Eye (tissue), 1 donor: ENCODE data around the gene NAP1L4.

Experiments used
- DNase-seq: peaks from one replicate; pipeline ENCODE4 v3.0.0-alpha.2; 2015

The NAP1L4 gene

DNA sequence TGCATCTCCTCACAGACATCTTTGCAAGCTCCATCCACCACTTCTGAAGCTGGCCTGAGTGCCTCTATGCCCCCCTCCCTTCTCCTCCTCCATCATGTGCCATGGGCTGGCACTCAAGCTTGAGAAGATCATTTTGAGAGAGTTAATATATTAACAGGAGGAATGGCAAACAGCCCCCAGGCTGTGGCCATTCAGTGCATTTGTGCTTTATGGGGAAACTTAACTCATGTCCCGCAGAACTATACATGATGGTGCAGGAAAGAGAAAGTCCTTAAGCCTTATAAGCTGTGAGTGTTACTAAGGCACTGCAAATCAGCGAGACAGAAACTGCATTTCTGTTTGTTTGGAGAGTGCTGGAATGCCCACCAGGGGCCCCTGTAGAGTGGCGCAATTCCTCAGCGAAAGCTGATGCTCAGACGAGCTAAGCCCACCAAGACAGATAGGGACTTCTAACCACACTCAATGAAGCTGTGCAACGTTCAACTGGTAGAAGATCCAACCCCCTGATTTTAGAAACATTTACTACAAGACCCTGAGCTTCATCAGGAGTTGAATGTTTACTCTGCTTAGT is 36.1 kb downstream of the NAP1L4 start:
- DNase-seq = no peak

DNA sequence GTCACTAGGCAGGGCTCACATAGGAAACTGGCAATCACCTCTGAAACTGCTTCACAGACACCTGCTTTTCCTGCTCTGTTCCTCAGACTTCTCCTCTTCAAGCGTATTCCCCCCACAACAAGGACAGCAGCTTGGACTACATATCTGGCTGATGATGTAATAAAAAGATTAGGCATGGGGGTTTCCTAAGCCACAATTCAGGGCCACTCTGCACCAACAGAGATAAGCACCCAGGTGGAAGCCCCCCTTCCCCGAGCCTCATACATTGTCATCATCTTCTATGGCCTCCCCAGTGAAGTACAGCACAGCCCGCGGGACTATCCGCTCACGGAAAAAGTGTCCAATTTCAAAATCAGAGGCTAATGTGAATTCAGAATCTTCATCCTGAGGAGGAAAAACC is 37.9 kb downstream of the NAP1L4 start:
- DNase-seq = no peak

DNA sequence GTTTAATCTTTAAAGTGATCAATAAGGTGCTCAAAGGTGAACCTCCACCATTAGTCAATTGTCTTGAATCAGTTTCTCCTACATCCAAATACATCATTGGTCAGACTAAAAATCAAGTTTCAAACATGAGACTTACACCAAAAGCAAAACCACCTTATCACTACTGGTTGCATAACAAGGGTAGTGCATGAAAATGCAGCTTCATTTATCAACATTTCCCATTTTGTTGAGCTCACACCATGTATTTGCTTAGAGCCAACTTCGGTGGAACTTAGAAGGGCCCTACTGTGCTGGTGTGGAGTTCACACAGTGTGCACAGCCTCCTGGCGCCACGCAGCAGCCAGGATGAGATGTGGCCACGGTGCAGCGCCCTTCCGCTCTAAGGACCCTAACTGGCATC is 39.8 kb downstream of the NAP1L4 start:
- DNase-seq = no peak

DNA sequence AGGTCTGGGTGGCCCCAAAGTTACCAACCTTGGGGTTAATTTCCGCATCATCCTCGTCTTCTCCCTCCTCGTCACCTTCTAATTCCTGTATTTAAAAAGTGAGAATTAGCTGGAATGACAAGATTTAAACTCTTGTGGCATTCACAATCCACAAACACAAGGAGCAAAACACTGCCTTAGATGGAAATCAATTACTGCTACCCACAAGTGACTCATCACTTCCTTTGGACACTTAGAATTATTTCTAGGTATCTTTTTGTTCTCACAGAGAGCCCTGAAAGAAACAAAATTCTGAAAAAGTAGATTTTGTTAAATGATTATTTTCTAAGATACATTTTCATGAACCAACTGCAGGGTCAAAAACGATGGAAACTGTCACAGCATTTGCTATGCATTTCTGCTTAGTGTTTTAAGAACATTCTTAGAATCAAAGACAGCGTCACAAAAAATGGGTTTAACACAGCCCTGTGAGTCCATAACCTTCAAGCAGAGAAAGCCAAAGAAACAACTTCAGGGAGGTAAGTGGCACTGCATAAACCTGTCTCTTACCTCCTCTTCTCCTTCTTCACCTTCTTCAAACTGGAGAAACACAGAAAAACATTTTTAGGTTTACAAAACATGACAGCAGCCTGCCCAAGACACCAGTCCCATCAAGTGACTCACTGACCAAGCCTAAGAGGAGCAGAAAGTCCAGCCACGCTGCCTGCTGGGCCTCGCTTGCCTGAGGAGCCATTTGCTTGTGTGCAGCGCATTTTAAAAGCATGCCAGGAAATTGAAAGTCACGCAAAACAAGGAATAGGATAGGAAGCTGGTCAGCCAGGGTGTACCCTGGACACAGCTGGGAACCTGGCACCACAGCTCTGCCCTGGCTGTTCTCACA is 40.7 kb downstream of the NAP1L4 start:
- no peak for DNase-seq

DNA sequence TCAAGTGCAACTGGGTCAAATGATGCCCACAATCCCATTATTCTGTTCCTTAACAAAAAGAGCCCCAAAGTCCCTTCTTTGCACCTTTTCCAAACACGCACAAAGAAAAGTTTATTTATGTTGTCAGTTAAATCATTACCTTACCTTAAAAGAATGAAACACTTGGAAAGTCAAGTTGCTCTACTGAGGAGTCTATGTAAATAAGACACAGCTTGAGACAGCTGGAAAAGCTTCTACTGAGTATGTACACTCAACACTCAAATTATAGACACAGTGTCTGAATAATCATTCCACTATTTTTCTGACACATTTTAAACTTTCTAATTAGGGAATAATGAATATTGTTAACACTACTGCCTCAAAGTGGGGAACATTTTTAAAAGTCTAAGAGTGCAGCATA is 41.3 kb downstream of the NAP1L4 start:
- DNase-seq = no peak

DNA sequence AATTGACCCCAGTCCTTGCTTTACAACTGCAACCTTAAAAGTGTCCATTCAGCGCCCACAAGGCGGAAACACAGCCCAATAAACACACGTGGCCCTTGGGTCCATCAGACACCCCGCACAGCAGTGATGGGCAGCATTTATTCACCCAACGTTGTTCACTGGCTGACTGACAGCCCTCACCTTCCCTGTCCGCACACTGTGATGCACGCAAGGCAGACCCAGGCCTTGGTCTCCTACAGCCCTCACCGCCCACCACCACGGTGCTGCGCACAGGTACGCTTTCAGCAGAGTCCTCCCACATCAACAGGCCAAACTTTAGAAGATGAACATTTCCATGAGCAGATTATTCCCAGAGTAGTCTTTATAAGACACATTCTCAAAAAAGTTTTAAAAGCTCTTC is 42.2 kb downstream of the NAP1L4 start:
- DNase-seq = no peak

DNA sequence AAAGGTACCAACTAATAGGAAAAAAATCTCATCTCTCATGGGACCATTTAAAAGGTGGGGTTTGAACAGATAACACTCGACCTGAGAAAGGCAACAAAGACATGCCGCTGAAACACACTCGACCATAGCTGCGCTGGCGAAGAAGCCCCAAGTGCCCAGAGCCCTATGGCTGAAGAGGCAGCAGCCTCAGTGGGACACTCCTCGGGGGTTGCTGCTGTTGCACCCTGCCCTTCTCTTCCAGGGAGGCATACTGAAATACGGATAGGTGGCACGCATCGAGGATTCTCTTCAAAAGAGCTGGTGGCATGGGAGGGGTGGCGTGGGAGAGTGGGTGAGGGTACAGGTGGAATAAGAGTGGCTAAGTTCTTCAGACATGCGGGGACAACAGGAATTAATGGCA is 44.4 kb downstream of the NAP1L4 start:
- no peak for DNase-seq

DNA sequence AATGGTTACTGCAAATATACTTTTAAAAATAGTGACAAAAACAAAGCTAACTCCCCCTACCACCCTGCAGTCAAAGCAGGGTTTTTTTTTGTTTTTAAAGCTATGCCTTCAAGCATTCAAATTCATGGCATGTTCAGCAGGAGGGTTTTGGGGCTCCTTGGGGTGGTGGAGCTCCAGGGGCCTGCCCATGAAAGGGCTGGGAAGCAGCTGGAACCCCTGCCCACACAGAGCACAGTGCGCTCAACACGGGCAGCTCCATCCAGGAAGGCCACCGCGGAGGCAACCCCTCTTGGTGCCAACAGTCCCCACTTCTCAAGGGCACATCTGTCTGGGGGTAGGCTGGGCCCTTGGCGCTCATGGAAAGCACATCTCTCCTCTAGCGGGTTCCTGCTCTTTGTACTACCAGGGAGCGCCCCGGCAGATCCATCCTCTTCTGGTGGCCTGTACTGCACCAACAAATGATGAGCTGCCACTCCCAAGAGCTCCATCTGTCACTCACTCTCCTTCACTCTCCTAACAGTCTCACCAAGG is 46.3 kb downstream of the NAP1L4 start:
- DNase-seq = peak; percentile 27

DNA sequence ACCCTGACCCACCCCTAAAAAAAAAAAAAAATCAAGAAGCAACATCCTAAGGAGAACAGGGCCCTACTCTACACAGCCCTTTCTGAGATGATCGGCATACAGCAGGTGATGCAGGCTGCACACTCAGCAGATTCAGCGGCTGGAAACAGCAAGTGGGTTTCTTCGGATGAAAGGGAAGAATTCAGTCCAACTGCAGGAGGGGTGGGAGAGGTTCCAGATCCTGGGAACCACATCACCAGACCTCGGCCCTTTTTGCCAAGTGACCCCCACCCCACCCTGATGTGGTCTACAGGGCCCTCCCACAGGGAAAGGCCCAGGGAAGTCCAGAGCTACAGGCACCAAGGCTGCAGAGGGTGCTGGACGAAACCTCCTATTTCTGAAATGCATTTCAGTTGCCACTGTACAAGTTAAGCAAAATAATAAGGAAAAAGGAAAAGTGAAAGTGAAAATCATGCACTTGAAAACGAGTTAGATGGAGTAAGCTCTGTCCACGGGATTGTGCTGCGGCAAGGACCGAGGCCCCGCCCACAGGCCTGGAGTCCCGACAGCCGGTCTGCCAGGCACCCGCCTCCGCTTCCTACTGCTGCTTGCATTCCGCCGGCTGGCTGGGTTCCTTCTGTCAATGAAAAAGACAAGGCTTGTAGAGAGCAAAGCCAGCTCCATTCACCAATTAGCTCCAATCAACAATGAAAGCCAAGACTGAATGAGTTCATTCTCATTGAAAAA is 46.9 kb downstream of the NAP1L4 start:
- DNase-seq = peak; percentile 84

DNA sequence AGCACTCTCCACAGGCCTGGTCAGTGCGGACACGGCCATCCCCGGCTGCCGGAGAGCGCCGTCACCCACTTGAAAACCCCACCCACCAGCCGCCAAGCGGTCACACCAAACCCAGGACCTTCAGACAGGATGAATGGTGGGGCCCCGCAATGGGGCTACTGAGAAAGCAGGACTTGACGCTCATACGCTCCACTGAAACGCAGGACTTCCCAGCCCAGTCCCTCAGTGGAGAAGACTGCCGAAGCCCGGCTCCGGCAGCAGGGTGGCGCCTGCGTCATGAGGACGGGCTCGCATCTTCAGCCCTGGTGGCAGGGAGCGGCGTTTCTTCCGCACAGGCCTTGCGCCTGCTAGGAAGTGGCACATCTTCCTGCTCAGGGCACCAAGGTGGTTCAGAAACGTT is 47.6 kb downstream of the NAP1L4 start:
- DNase-seq = no peak

DNA sequence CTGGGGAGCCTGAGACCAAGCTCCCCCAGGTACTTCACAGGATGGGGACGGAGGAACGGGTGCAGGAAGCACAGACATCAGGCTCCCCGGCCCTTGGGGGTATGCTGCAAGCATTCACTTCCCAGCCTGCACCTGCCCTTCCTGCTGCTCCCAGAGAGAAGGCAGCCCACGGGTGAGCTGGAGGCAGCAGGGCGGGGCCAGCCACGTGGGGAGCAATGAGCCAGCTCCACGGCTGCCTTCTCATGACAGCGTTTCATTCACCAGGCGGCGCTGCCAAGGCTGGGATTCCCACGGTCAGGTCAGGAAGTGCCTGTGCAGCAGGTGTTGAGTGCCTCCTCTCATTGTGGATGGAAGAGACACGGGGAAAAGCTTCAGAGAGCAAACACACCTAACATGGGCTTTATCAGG is 48.4 kb downstream of the NAP1L4 start:
- no peak for DNase-seq

DNA sequence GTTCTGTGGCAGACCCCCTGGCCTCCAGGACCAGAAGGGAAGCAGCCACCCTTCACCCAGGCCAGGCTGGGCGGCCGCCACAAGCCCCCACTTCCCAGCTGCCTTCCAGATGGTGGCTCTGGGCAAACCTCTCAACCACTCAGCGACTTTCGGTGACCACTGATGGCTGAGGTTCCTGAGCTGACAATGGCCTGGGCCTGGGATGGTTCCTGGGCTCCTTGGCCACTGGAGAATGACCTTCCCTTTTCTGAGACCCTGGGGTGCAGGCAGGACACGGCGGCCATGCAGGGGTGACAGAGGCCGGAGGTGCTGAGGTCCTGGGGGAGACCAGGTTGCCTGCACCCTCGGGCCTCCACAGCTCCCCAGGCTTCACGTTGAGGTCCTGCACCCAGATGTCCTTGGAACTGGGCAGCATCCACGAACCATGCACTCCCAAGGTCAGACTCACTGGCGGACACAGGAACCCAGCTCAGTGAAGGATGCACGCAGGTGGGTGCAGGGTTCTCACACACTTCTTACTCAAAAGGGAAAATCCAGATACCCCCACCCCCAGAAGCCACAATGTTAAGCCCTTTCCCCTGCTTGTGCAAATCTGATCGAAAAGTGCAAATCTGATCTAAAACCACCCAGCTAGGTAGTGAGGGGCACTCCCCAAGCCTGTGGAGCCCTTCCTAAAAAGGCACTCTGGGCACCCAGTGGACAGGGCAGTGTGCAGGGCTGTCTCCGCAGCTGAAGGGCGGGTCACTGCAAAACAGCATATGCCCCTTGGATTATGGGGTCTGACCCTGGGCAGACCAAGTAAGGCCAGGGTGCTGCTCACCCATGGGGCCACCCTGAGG is 49.0 kb downstream of the NAP1L4 start:
- no peak for DNase-seq

DNA sequence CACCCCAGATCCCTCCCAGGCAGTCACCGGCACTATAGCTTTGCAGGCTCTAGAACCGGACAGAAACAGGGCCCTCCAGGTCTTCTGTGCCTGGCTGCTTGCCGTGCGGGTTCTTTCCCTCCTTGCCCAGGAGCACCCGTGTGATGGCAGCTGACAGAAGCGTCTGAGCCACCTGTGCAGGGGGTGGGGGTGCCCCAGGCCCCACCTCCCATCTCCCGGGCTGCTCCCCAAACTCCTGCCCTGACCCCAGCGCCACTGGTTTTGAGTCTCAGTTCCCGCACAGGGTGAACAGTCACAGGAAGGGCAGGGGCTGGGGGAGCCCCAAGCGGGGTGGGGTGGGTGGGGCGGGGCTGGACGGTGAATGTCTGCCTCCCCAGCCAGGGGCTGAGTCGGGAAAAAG is 49.7 kb downstream of the NAP1L4 start:
- DNase-seq = no peak

DNA sequence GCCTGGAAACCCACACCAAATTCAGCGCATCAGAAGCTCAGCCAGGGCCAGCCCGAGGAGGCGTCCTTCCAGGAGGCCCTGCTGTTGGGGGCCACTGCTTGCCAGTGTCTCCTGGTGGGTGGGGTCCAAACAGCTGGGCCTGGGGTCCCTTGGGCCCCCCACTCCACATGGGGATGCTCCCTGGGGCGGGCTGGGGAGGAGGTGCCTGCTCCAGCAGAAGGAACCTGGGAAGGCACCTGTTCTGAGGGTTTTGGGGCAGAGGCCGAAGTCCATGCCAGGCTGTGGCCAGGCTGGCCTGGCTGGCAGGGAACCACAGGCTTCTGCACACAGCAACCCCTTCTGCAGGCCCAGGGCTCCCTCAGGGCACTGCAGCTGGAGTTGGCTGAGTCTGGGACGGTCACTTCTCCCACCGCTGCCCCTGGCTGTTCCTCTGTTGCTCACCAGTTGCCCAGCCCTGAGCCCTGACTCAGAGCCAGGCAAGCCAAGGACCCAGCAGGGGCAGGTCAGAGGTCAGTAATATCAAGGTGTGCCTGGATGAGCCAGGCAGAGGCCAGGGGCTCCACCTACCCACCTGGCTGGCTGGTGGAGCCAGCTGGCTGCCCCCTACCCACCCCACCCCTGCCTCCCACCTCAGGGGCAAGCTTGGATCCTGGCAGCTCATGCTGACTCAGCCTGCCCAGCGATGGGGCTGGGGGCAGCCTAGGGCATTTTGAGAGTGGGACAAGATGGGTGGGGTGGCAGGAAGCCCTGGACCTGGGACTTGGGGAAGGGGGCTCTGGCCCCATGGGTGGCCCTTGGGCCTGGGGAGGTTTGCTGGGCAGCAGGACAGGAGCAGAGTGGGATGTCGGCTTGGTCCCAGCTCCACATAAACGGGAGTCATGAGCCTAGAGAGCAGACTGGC is 51.0 kb downstream of the NAP1L4 start:
- DNase-seq = no peak

DNA sequence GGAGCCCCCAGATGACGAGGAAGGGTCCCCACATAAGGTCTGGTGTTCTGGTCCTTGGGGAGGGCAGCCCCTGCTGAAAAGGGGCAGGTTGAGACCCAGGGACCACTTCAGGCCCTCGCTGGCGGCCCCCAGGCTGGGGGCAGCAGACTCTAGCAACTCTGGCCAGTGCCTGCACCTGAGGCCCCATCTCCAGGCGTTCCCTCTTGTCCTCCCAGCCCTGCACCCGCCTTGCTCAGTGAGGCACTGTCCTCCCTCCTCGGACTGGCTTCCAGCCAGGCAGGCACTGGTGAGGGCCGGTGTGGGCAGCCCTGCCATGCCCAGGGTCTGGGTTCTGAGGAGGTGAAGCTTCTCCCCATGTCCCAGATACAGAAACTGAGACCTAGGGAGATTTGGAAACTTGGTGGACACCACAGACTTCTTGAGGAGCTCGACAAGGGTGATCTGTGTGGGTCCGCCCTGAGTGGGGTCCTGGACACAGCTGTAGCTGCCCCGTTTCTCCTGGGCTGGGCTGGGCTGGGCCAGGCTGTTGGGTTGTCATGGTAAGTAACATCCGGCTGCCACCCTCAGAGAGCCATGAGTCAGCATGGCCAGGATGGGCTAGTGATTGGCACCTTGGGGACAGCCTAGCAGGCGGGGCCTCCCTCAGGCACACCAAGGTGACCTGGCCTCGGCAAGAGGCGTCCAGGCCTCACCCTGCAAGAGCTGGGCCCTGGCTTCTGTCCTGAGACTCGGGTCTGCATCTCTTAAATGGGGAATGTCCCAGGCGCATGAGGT is 51.8 kb downstream of the NAP1L4 start:
- no peak for DNase-seq

DNA sequence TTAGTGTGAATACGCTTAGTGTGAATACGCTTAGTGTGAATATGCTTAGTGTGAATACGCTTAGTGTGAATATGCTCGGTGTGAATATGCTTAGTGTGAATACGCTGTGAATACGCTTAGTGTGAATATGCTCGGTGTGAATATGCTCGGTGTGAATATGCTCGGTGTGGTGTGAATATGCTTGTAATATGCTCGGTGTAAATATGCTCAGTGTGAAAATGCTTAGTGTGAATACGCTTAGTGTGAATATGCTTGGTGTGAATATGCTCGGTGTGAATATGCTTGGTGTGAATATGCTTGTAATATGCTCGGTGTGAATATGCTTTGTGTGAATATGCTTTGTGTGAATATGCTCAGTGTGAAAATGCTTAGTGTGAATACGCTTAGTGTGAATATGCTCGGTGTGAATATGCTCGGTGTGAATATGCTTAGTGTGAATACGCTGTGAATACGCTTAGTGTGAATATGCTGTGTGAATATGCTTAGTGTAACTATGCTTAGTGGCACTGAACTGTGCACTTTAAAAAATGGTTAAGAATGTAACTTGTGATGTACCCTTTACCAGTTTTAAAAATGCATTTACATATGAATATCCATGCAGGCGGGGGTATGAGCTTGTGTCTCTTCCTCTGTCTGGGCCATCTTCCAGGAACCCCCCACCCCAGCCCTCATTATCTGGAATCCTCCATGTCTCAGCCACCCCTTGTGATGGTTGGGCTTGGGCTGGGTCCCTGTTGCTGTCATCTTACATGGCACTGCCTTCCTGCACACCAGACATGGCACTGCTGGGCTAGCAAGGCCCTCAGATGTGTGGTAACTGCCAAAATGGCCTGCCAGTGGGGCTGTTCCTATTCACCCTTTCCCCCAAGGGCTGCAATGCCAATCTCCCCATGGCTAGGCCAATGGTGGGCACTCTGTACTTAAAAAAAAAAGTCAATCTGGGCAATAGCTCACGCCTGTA is 53.4 kb downstream of the NAP1L4 start:
- DNase-seq = peak; percentile 37

DNA sequence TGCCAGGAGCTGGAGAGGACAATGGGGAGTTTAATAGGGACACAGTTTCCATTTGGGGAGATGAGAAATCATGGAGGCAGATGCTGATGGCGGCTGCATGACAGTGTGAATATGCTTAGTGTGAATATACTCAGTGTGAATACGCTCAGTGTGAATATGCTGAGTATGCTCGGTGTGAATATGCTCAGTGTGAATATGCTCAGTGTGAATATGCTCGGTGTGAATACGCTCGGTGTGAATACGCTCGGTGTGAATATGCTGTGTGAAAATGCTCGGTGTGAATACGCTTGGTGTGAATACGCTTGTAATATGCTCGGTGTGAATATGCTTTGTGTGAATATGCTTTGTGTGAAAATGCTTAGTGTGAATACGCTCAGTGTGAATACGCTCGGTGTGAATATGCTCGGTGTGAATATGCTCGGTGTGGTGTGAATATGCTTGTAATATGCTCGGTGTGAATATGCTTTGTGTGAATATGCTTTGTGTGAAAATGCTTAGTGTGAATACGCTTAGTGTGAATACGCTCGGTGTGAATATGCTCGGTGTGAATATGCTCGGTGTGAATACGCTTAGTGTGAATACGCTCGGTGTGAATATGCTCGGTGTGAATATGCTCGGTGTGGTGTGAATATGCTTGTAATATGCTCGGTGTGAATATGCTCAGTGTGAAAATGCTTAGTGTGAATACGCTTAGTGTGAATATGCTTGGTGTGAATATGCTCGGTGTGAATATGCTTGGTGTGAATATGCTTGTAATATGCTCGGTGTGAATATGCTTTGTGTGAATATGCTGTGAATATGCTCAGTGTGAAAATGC is 54.3 kb downstream of the NAP1L4 start:
- peak; percentile 44 for DNase-seq

DNA sequence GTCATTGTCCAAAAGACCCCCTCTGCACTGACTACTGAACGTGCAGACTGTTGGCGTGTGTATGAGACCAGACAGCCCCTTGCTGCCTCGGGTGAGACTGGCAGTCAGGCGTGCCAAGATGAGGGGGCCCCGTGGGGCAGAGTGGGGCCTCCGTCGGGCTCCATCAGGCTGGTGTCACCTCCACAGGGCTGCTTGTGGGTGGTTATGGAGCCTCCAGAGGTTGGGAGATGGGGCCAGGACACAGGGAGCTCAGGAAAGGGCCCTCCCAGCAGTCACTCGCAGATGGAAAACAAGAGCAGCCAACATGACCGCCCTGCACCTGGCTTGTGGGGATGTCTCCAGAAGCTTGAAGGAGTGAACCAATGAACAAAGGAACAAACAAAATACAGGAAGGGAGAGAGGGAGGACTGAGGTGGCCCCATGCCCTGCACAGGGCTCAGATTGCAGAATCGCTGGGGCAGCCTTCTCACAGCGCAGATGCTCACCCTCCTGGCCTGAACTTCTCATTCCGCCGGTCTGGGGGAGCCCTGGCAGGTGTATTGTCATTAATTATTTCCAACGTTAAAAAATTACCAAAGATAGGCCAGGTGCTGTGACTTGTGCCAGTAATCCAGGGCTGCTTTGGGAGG is 57.4 kb downstream of the NAP1L4 start:
- no peak for DNase-seq
